ENCODE measurements around the gene ABRAXAS1. TPM values are rescaled to one million over a fixed set of nuclear protein-coding genes. Genes with fewer than 3 reads are reported as not detected.

Gene ABRAXAS1
- total and polyA plus RNA-seq, 4 donors = 4.3 to 23.4 (median 7.2) TPM

Other genes with a start within 250 kb of the ABRAXAS1 start
- gene COQ2, start 200.3 kb downstream of the ABRAXAS1 start, total RNA-seq = 10 to 100 TPM in 1 of 2 donors, 1 to 10 TPM in 1; 7.5 to 15.1 TPM
- gene COQ2, start 200.3 kb downstream of the ABRAXAS1 start, polyA plus RNA-seq = 10 to 100 TPM in 1 of 2 donors, 1 to 10 TPM in 1; 7.7 to 11.6 TPM
- gene HPSE, start 150.3 kb downstream of the ABRAXAS1 start, total RNA-seq = 1 to 10 TPM; 3.3 to 8.3 TPM
- 1 to 10 TPM; 1.9 to 7.7 TPM for gene HPSE, start 150.3 kb downstream of the ABRAXAS1 start, polyA plus RNA-seq
- 10 to 100 TPM; 17.6 to 22.0 TPM for gene HELQ, start 29.3 kb downstream of the ABRAXAS1 start, total RNA-seq
- gene HELQ, start 29.3 kb downstream of the ABRAXAS1 start, polyA plus RNA-seq = 1 to 10 TPM; 5.2 to 8.1 TPM
- gene MRPS18C, start 29.0 kb downstream of the ABRAXAS1 start, total RNA-seq = 10 to 100 TPM; 21.2 to 43.1 TPM
- 10 to 100 TPM; 35.4 to 47.4 TPM for gene MRPS18C, start 29.0 kb downstream of the ABRAXAS1 start, polyA plus RNA-seq
- gene GPAT3, start 51.0 kb upstream of the ABRAXAS1 start, total RNA-seq = 10 to 100 TPM in 1 of 2 donors, 1 to 10 TPM in 1; 8.6 to 11.6 TPM
- 1 to 10 TPM; 2.5 to 6.6 TPM for gene GPAT3, start 51.0 kb upstream of the ABRAXAS1 start, polyA plus RNA-seq